MM.1S (cell line): ENCODE data around the gene LNX2.

ENCODE experiments used
- CTCF ChIP-seq: fragments of 300-600 bp; sonication (generic); IDR thresholded peaks from 2 replicates; pipeline ENCODE4 v1.5.1; 2016; ENCODE audit warnings: antibody characterized with exemption, low read length, mixed read lengths
- EZH2 ChIP-seq: fragments of 300-600 bp; sonication (generic); optimal IDR thresholded peaks from 2 replicates; pipeline ENCODE3; 2017; ENCODE audit warnings: low read depth, mild to moderate bottlenecking, antibody characterized with exemption, low read length, mixed read lengths
- EZH2phosphoT487 ChIP-seq: fragments of 300-600 bp; sonication (generic); IDR thresholded peaks from 2 replicates; pipeline ENCODE4 v1.6.1; 2018; ENCODE audit warnings: antibody characterized with exemption, low read length

DNA sequence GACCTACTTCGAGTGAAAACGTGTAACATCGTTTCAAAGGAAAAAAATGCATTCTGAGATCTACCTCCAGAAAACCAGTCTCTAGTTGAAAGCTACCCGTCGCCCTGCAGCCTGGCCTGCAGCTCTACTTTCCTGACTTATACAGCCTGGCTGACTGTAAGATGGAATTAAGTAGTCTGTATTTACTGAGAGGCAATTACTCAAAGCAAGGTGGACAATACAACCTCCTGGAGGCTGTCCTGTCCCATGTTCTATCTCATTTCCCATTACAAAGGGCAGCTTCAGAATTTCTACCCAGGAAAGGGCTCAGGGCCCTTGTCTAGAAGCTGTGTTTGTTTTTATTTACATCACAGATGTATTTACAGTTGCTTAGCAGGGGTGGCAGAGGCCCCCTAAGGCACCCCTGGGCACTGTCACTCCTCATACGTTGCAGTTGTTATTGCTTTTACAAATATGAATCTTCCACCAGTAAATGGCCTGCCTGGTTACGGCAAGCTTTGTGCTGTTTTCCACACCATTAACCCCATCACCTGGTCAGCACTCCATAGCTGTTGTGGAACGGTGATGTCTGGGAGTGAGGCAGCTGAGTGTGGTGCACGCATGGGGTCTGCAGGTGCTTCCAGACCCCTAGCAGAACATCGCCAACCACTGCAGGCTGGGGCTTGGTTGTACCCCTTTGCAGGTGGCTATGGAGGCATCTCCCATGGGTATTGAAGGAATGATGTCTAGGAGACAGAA is 123.6 kb downstream of the LNX2 start:
- TF ChIP-seq CTCF = no peak
- TF ChIP-seq EZH2phosphoT487 = no peak
- no peak for TF ChIP-seq EZH2
